ENCODE data around the gene PTGES2. TPM values are rescaled to one million over a fixed set of nuclear protein-coding genes. Genes with fewer than 3 reads are reported as not detected.
A peak's percentile ranks its signal among the peaks of the same experiment; 100 is the strongest.
"Not testable (repeated sequence)": the region's sequence is repeated elsewhere in the genome, so short reads cannot be mapped to it uniquely, and the experiment has no call there.

Gene PTGES2
- total RNA-seq, 1 experiment from 2014 or later: 37.9 TPM

GRCh38 chr9:128073253-128073886 lies 54.2 kb downstream of the PTGES2 start:
- Histone ChIP-seq H3K9me3 (replicated peaks) (no peaks in the 10 kb centered on the region), H3K27me3 (replicated peaks) (no peaks in the 10 kb centered on the region), H3K36me3 (peaks cover 13% of the 10 kb centered on the region), H3K4me1 (replicated peaks) (peaks cover 29% of the 10 kb centered on the region), H3K27ac (peak overlapping the region; percentile 62; the same call in 1 of the 2 replicates), H3K4me3 (no peak overlapping the region)
- no peak for DNase-seq (ENCODE audit: low read depth in 1 of 2, low spot score in 2 of 2)

- Histone ChIP-seq H3K27me3 (replicated peaks) (no peaks in the 10 kb centered on the region), H3K4me3 (no peak overlapping the region), H3K27ac (peak overlapping the region; percentile 62), H3K9me3 (replicated peaks) (no peaks in the 10 kb centered on the region), H3K36me3 (peaks cover 15% of the 10 kb centered on the region), H3K4me1 (replicated peaks) (peaks cover 31% of the 10 kb centered on the region)
- DNase-seq (ENCODE audit: low read depth in 1 of 2, low spot score in 2 of 2): peak; percentile 76 to 77
Measured at GRCh38 chr9:128072144-128073021, 55.1 kb downstream of the PTGES2 start.

GRCh38 chr9:128071475-128071874 lies 56.1 kb downstream of the PTGES2 start:
- peaks cover 37% of the 10 kb centered on the region for H3K4me1 ChIP-seq (replicated peaks)
- not testable (repeated sequence) for H3K4me3 ChIP-seq; H3K27ac ChIP-seq; DNase-seq (ENCODE audit: low read depth in 1 of 2, low spot score in 2 of 2); H3K9me3 ChIP-seq (replicated peaks); H3K27me3 ChIP-seq (replicated peaks)
- peaks cover 11% of the 10 kb centered on the region for H3K36me3 ChIP-seq

GRCh38 chr9:128070874-128071273 lies 56.7 kb downstream of the PTGES2 start:
- no peak for DNase-seq (ENCODE audit: low read depth in 1 of 2, low spot score in 2 of 2)
- H3K9me3 ChIP-seq (replicated peaks): no peaks in the 10 kb centered on the region
- no peak overlapping the region for H3K27ac ChIP-seq
- no peak overlapping the region for H3K4me3 ChIP-seq
- H3K27me3 ChIP-seq (replicated peaks): no peaks in the 10 kb centered on the region
- H3K4me1 ChIP-seq (replicated peaks): peaks cover 43% of the 10 kb centered on the region
- H3K36me3 ChIP-seq: peaks cover 11% of the 10 kb centered on the region

Other genes with a start within 250 kb of the PTGES2 start
- 37.0 and 42.9 TPM in 2 replicates for gene ST6GALNAC6, start 228.1 kb downstream of the PTGES2 start, total RNA-seq (2014; rRNA removed; shearing (Covaris generic))
- gene ST6GALNAC4, start 210.7 kb downstream of the PTGES2 start, total RNA-seq (2014; rRNA removed; shearing (Covaris generic)): 26.5 and 43.5 TPM in 2 replicates
- gene PIP5KL1, start 197.0 kb downstream of the PTGES2 start, total RNA-seq (2014; rRNA removed; shearing (Covaris generic)): 1.6 and 18.4 TPM in 2 replicates
- gene DPM2, start 189.9 kb downstream of the PTGES2 start, total RNA-seq (2014; rRNA removed; shearing (Covaris generic)): 20.4 and 24.5 TPM in 2 replicates
- 3.5 and 4.6 TPM in 2 replicates for gene EEIG1, start 146.7 kb downstream of the PTGES2 start, total RNA-seq (2014; rRNA removed; shearing (Covaris generic))
- 12.4 and 30.0 TPM in 2 replicates for gene NAIF1, start 60.4 kb downstream of the PTGES2 start, total RNA-seq (2014; rRNA removed; shearing (Covaris generic))
- 28.7 and 30.8 TPM in 2 replicates for gene SLC25A25, start 59.5 kb downstream of the PTGES2 start, total RNA-seq (2014; rRNA removed; shearing (Covaris generic))
- gene LCN2, start 21.7 kb upstream of the PTGES2 start, total RNA-seq (2014; rRNA removed; shearing (Covaris generic)): not detected in 2 replicates
- 96.6 and 112 TPM in 2 replicates for gene BBLN, start 32.5 kb upstream of the PTGES2 start, total RNA-seq (2014; rRNA removed; shearing (Covaris generic))
- gene CIZ1, start 63.8 kb upstream of the PTGES2 start, total RNA-seq (2014; rRNA removed; shearing (Covaris generic)): 38.2 and 38.8 TPM in 2 replicates
- gene DNM1, start 75.7 kb upstream of the PTGES2 start, total RNA-seq (2014; rRNA removed; shearing (Covaris generic)): 2.2 and 2.5 TPM in 2 replicates
- gene GOLGA2, start 148.3 kb upstream of the PTGES2 start, total RNA-seq (2014; rRNA removed; shearing (Covaris generic)): 76.2 and 78.6 TPM in 2 replicates
- 25.4 and 26.7 TPM in 2 replicates for gene SWI5, start 148.5 kb upstream of the PTGES2 start, total RNA-seq (2014; rRNA removed; shearing (Covaris generic))
- gene TRUB2, start 194.7 kb upstream of the PTGES2 start, total RNA-seq (2014; rRNA removed; shearing (Covaris generic)): 8.4 and 18.3 TPM in 2 replicates
- gene COQ4, start 195.1 kb upstream of the PTGES2 start, total RNA-seq (2014; rRNA removed; shearing (Covaris generic)): 27.8 and 36.6 TPM in 2 replicates
- gene SLC27A4, start 212.8 kb upstream of the PTGES2 start, total RNA-seq (2014; rRNA removed; shearing (Covaris generic)): 23.3 and 26.4 TPM in 2 replicates
- 22.7 and 35.0 TPM in 2 replicates for gene URM1, start 243.6 kb upstream of the PTGES2 start, total RNA-seq (2014; rRNA removed; shearing (Covaris generic))